Measurements from ENCODE around the gene OXSR1. TPM values are rescaled to one million over a fixed set of nuclear protein-coding genes. Genes with fewer than 3 reads are reported as not detected.
"Not testable (repeated sequence)": the region's sequence is repeated elsewhere in the genome, so short reads cannot be mapped to it uniquely, and the experiment has no call there.

OXSR1 gene
- total RNA-seq, 1 donor from 2014 or later, result 12.1 TPM

DNA sequence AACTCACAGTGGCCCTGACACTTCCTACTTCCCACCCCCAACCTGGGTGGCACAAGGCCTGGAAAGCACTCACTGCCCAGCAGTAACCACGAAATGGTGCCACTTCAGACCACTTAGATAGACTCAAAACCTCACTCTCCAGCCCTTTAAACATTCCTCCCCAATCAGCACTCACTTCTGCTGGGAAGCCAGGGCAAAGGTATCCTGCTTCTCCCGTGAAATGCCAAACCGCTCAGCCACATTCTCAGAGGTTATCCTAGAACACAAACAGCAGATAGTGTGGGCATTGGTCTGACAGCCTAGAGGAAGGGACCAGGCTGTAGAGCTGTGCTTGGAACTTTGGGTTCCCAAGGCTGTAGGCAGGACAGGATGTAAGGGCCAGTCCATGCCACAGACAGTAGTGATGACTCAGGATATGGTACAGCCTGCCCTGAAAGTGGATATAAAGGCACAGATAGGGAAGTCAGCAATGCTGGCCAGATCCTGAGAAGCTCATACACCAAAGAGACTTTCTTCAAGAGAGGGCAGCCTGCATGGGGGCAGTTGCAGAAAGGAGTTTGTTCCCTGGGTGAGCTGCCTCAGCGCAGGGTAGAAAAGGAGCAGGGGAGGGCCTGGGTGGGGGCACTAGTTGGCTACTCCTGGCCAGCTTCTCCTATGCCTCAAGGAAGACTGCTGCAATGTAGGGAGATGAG lies 37.6 kb upstream of the OXSR1 start:
- ATAC-seq, result no peak
- peak; percentile 41 for DNase-seq (ENCODE audit: low spot score)

- DNase-seq (ENCODE audit: low spot score), result peak; percentile 38
- ATAC-seq, result no peak
These were observed 37.1 kb upstream of the OXSR1 start for GRCh38 chr3:38128303-38128655.

GRCh38 chr3:38129058-38129457 lies 36.3 kb upstream of the OXSR1 start:
- peak; percentile 1 for ATAC-seq
- peak; percentile 73 for DNase-seq (ENCODE audit: low spot score)

DNA sequence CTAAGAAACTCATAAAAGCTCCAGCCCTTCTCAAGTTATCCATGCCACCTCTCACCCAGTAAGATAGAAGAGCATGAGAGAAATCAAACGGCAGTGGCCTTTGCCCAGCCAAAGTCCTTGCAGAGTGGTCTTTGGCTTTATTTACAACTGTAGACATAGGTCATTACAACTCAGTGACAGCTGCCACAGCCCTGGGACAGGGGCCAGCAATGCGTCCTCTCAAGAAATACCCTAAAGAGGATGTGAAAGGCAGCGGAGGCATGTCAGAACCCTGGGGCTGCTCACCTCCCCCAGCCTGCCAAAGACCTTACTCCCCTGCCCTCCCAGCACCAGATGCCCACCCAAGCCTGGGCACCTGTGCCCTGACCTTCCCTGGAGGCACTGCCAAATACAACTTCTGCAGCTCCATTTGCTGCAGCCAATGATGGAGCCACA lies 34.7 kb upstream of the OXSR1 start:
- peak; percentile 94 for DNase-seq (ENCODE audit: low spot score)

DNA sequence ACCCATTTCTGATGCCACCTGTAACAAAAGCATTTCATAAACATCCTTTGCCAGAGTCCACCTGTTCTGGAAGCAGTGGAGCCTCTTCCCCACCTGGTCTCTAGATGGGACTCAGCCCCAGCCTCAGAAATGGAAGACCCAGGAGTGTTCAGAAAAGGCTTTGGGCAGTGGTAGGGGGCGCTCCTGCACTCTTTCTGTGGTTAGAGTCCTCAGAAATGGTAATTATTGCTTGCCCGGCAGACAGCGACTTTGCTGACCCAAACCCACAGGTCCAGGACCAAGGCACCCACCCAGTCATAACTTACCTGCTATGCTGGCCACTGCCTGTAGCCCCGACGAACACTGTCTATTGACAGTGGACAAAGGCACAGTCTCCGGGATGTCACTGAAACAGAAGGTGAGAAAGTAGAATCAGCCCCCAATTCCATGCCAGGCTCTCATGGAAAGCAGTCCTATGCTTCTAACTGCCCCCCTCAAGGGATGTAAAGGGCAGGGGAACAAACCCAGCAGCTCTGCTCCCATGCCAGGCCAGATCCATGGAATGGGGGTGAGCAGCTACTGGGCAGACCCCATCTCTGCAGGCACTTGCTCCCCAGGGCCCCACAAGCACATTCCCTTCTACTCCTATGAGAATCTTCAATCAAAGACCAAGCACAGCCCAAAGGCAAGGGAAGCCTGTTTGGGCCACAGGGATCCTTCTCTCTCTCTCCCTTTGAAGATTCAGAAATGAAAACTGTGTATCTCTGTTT lies 33.5 kb upstream of the OXSR1 start:
- ATAC-seq (no peak), DNase-seq (ENCODE audit: low spot score) (peak; percentile 53)

More for the DNA sequence above, 34.7 kb upstream of the OXSR1 start:
- ATAC-seq, result peak; percentile 44

GRCh38 chr3:38133209-38133556 lies 32.2 kb upstream of the OXSR1 start:
- ATAC-seq (no peak), DNase-seq (ENCODE audit: low spot score) (no peak)

DNA sequence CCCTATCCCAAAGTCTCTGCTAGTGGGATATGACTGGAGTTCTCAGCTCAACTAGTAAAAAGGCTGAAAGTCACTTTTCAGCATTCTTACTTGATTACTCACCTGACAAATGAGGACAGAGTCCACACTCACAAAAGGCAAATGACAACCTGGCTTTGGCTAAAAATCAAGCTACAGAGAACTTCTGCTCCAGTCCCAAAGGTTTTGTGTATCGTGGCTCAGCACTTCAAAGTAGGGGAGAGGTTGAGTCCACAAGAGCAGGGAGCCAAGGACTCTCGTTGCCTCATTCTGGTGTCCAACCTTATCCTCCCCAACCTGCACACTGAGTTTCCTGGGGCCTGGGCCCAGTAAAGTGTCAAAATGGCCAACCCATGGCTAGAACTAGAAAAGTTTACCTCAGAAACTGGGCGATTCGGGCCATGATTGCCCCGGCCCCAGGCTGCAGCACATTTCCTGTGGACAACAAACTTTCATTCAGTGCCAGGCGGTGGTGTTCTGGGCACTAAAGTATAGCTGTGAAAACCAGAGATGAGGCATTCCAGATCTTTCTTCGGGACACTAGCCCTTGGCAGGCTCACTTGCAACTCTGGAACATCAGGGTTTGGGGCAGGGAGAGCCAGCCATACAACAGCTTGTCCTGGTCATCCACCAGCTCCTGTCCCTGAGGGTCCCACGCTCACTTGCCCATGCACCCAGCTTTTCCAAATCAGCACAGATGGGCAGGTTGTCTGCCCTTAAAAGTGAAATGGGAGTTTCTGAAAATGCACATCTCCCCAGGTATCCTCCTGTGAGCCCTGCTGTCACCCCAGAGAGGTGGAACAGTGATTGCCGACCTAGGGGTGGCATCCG lies 31.6 kb upstream of the OXSR1 start:
- ATAC-seq, result peak; percentile 48
- DNase-seq (ENCODE audit: low spot score), result peak; percentile 92

GRCh38 chr3:38134517-38135143 lies 30.7 kb upstream of the OXSR1 start:
- not testable (repeated sequence) for ATAC-seq
- DNase-seq (ENCODE audit: low spot score), result peak; percentile 45

- DNase-seq (ENCODE audit: low spot score), result peak; percentile 45
- ATAC-seq, result not testable (repeated sequence)
These were observed 29.6 kb upstream of the OXSR1 start for GRCh38 chr3:38135621-38136277.

- ATAC-seq (no peak), DNase-seq (ENCODE audit: low spot score) (peak; percentile 56)
These were observed 29.0 kb upstream of the OXSR1 start for GRCh38 chr3:38136393-38136776.

DNA sequence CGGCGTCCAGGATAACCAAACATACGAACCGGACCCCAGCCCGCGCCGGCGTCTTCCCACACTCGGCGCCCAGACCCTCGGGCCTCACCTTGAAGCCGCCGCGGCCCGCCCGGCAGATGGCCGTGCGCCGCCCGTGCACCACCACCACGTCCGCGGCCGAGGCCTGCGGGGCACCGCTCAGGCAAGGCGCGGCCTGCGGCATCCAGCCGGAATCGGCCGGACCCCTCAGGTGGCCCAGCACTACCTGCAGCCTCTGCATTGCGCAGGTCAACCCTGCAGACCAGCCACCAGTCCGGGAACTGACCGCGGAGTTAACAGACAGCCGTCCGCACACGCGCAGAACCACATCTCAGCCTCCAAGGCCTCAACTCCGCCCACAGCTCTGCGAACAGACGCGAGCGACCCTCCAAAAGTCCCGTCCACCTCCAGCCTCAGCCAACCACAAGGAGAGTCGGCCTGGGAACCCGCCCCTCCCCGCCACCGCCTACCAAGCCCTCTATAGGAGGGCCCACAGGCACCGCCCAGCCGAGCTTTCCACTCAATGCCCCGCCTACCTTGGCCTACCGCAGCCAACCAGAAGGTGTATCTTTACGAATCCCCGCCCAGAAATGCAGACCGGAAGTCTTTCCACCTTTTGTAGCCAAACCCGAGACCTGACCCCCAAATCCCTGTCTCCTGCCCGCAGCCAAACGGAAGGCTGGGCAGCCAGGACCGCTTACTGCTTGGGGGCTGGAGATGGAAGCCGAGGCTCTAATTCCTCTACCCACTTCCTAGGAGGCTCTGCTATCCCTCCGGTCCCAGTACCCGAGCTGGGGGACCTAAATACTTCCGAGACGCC lies 28.3 kb upstream of the OXSR1 start, which contains the start of gene ACAA1:
ACAA1 (minus strand) TSS at position 351 of the 838 bp plus-strand sequence; CDS start at position 259, 92 bp downstream.
- DNase-seq (ENCODE audit: low spot score) (peak; percentile 100), ATAC-seq (peak; percentile 80)

DNA sequence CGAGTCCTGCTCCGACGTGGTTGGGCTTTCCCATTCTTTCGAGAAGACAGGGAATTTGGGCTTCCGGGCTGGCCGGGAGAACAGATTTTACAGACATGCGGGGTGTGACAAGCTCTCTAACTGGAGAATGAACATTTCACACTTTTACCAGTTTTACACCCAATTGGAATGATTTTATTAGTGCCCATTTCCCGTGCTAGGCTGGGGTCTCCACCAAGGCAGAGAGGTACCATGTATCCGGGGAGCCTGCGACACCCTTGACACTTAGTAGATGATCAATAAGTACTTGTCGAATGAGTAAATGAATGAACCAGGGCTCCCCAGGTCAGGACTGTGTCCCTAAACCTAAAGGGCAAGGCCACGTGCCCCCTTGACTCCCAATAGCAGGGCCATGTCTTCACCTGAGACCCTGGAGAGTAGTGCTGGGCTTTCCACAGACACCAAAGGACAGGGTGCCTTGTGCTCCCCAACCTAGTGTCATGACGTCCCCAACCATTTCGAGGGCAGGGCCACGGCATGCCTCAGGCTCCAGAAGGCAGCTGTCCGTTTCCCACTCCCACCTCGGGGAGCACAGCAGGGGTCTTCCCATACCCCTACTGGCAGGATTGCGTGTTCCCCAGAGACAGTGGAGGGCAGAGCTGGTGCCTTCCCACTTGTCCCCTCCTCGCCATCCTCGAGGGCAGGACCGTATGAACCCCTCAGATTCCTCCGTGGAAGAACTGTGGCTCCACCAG lies 27.6 kb upstream of the OXSR1 start:
- ATAC-seq (no peak), DNase-seq (ENCODE audit: low spot score) (peak; percentile 60)

GRCh38 chr3:38138349-38139190 lies 26.8 kb upstream of the OXSR1 start, which contains the start of gene MYD88:
Gene MYD88 (plus strand): TSS chr3:38138661. CDS start chr3:38138701, 40 bp downstream.
- DNase-seq (ENCODE audit: low spot score) (peak; percentile 81), ATAC-seq (peak; percentile 46)

DNA sequence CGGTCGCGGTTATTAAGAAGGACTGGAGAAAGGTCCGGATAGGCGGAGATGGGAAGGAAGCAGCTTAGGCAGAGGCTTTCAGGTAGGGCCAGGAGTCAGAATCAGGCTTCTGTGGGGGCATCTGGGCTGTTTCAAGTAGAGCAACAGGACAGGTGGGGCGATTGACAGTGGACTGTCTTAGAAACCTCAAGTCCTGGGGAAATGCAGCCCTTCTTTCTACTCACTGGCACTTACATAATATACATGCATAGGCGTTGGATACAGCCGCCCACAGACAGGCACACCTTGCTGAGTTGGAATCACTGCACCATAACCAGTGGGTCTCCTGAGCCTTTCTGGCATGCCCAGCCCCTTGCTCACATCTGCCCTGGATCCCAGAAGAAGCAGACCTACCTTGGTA lies 26.1 kb upstream of the OXSR1 start:
- no peak for ATAC-seq
- DNase-seq (ENCODE audit: low spot score), result no peak

DNA sequence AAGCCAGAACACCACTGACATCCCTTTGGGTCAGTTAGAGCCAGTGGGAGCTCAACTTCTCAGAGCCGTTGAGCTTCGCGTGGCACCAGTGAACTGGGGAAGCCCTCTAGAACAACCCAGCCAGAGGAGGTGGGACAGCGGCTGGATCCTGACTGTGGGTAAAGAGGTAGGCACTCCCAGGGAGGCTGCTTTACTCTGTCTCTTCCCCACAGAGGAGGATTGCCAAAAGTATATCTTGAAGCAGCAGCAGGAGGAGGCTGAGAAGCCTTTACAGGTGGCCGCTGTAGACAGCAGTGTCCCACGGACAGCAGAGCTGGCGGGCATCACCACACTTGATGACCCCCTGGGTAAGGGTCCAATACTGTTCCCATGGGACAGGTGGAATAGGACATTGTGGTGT lies 25.7 kb upstream of the OXSR1 start:
- ATAC-seq (no peak), DNase-seq (ENCODE audit: low spot score) (peak; percentile 40)

- ATAC-seq (no peak), DNase-seq (ENCODE audit: low spot score) (peak; percentile 46)
These were observed 24.8 kb upstream of the OXSR1 start for GRCh38 chr3:38140326-38141172.
